ENCODE results near the gene RNF130. TPM values are rescaled to one million over a fixed set of nuclear protein-coding genes. Genes with fewer than 3 reads are reported as not detected.

RNF130 gene
- total RNA-seq, 1 donor from 2014 or later: 45.9 TPM

DNA sequence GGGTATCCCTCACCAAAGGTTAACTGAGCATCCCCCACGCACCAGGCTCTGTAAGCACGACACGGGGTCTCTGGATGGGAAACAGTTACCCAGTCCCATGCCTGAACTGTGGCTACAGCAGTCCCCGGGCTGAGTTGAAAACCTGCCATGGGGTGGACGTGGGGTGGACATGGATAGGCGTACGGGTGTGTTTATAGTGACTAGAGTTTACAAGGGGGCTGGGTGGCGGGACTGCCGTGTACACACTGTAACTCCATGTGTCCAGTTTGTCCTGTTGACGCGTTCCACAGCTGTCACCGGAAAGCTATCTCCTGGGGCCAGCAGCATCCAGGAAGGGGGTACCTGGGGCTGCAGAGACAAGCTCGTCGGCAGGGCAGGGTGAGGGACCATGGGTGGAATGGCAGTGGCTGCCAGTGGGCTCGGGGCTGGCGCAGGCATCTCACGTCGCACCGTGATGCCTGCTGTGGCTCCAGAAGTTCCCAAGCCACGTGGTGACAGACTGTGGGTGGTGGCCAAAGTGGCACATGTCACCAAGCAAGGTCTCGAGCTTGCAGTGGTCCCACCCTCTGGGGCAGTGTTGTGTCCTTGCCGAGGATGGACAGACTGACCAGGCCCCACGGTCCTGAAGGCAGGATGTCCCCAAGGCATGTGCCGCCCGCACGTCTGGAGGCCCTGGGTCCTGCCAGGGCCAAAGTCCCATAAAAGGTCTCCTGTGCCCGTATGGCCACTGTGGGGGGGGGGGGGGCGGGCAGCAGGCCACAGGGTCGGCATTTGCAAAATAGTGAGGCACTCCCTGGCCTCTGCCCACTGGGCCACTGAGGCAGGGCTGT lies 29.3 kb upstream of the RNF130 start:
- DNase-seq: no peak

DNA sequence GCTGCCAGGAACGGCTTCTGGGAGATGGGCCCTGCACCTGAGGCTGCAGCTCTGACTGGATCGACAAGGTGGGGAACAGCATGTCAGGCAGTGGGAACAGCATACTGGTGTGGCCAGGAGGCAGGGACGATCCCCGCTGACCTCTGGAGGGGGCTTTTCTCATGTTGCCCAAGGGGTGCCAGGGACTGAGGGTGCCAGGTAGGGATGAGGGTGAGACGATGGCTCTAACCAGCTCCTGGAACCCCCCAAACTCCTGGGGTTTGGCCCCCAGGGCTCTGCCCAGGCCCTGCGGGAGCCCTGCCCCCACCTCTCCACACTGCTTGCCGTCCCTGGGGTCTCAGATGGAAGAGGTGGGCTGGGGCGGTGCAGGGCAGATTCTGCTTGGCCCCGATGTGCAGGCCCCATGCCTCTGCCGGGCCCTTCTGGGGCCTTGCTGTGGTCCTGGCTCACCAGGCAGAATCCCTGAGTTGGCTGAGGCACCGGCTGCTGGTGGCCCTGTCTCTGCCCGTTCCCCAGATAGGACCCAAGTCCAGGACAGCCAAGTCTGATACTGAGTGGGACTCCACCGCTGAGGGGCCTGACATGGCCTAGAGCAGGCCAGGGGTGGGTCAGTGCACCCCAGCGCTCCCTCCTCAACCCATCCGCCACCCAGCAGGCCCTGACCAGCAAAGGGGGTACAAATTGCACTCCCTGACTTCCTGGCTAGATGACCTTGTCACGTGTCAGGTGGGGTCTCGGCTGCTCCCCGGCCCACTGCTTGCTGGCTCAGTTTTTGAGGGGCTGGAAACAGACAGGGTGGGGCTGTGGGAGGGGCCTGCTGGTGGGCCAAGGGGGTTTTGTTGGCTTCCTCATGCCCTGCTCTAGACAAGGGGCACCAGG lies 28.4 kb upstream of the RNF130 start:
- DNase-seq: no peak
- intact Hi-C loops (cut with micrococcal nuclease): no loop called here

More for the DNA sequence above, 29.3 kb upstream of the RNF130 start:
- Histone ChIP-seq H3K27ac (replicated peaks) (no peak overlapping the region), H3K4me3 (no peak overlapping the region), H3K27me3 (ENCODE audit: low read depth) (peaks cover 63% of the 10 kb centered on the region), H3K9me3 (replicated peaks) (peaks cover 3% of the 10 kb centered on the region), H3K36me3 (no peaks in the 10 kb centered on the region), H3K4me1 (no peaks in the 10 kb centered on the region)
- intact Hi-C loops (cut with micrococcal nuclease): no loop called here
- TF ChIP-seq CTCF (IDR thresholded peaks at IDR 0.05; ENCODE audit: borderline replicate concordance): no peak

GRCh38 chr5:180098991-180099732 lies 27.6 kb upstream of the RNF130 start:
- intact Hi-C loops (cut with micrococcal nuclease): no loop called here
- no peak for DNase-seq

More for the DNA sequence above, 28.4 kb upstream of the RNF130 start:
- H3K27ac ChIP-seq (replicated peaks): no peak overlapping the region
- no peaks in the 10 kb centered on the region for H3K9me3 ChIP-seq (replicated peaks)
- no peaks in the 10 kb centered on the region for H3K4me1 ChIP-seq
- H3K36me3 ChIP-seq: no peaks in the 10 kb centered on the region
- H3K4me3 ChIP-seq: no peak overlapping the region
- H3K27me3 ChIP-seq (ENCODE audit: low read depth): peaks cover 66% of the 10 kb centered on the region
- TF ChIP-seq CTCF (IDR thresholded peaks at IDR 0.05; ENCODE audit: borderline replicate concordance): no peak

GRCh38 chr5:180098526-180098925 lies 27.0 kb upstream of the RNF130 start:
- intact Hi-C loops (cut with micrococcal nuclease): no loop called here
- Histone ChIP-seq H3K9me3 (replicated peaks) (no peaks in the 10 kb centered on the region), H3K4me3 (no peak overlapping the region), H3K27ac (replicated peaks) (no peak overlapping the region), H3K36me3 (no peaks in the 10 kb centered on the region), H3K4me1 (no peaks in the 10 kb centered on the region), H3K27me3 (ENCODE audit: low read depth) (peaks cover 60% of the 10 kb centered on the region)
- TF ChIP-seq CTCF (IDR thresholded peaks at IDR 0.05; ENCODE audit: borderline replicate concordance): no peak
- no peak for DNase-seq

More at GRCh38 chr5:180098991-180099732, 27.6 kb upstream of the RNF130 start:
- H3K27me3 ChIP-seq (ENCODE audit: low read depth): peaks cover 59% of the 10 kb centered on the region
- H3K4me3 ChIP-seq: no peak overlapping the region
- H3K36me3 ChIP-seq: no peaks in the 10 kb centered on the region
- H3K27ac ChIP-seq (replicated peaks): no peak overlapping the region
- H3K4me1 ChIP-seq: no peaks in the 10 kb centered on the region
- no peak for TF ChIP-seq CTCF (IDR thresholded peaks at IDR 0.05; ENCODE audit: borderline replicate concordance)
- no peaks in the 10 kb centered on the region for H3K9me3 ChIP-seq (replicated peaks)

DNA sequence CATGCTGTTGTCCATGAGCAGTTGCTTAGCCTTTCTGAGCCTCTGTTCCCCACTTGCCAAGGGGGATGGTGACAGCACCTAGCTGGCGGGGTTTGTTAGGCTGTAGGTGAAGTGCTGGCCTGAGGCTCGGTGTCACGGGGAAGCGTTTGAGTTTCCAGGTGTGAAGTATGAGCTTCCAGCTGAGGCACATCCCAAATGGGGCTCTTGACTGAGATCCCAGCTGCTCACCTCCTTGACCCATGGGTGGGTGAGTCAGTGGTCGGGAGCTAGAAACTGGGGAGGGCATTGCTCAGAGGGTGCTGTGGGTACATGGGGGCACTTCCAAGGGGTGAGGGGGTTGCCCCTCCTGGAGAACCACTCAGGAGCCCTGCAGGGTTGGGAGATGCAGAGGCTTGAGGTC lies 26.4 kb upstream of the RNF130 start:
- DNase-seq: no peak
- TF ChIP-seq CTCF (IDR thresholded peaks at IDR 0.05; ENCODE audit: borderline replicate concordance): no peak
- no peaks in the 10 kb centered on the region for H3K9me3 ChIP-seq (replicated peaks)
- H3K27me3 ChIP-seq (ENCODE audit: low read depth): peaks cover 57% of the 10 kb centered on the region
- no peak overlapping the region for H3K4me3 ChIP-seq
- H3K36me3 ChIP-seq: no peaks in the 10 kb centered on the region
- no peak overlapping the region for H3K27ac ChIP-seq (replicated peaks)
- intact Hi-C loops (cut with micrococcal nuclease): no loop called here
- no peaks in the 10 kb centered on the region for H3K4me1 ChIP-seq
